A549 (cell line): ENCODE results near the gene SHF. TPM values are rescaled to one million over a fixed set of nuclear protein-coding genes. Genes with fewer than 3 reads are reported as not detected.

Experiments used
- ATAC-seq, 2 experiments: fragments of 200-7000 bp in 1 of 2; fragments of >200 bp in 1 of 2; cut with Nextera tagmentation in 1 of 2; cut with Tn5 transposase in 1 of 2; 3 replicates each; pipeline versions ENCODE4 v1.8.0 to v1.9.1; 2018 to 2020; ENCODE audit warnings: mild to moderate bottlenecking in 1 of 2, moderate library complexity in 1 of 2
- CTCF ChIA-PET: fragments of 300-600 bp; sonication (Branson Sonifier 250); formaldehyde crosslinking; extraction: SDS; loops from one replicate; lab custom pipeline; 2021; ENCODE audit warnings: antibody characterized with exemption, inconsistent platforms; lab: Yijun Ruan, JAX
- POLR2A ChIA-PET: fragments of 350-600 bp; formaldehyde crosslinking; extraction: SDS; loops from one replicate; lab custom pipeline; 2021; ENCODE audit warnings: antibody characterized with exemption, inconsistent platforms; lab: Yijun Ruan, JAX
- DNase-seq, 2 experiments: peaks; one replicate each; pipeline versions ENCODE4 v3.0.0 to v3.0.0-alpha.2; 2011 to 2016; ENCODE audit warnings: low read depth in 1 of 2, low spot score in 1 of 2
- FAIRE-seq: peaks from 2 replicates; lab custom pipeline; 2011; peaks lifted over from hg19 to GRCh38; lab: Jason Lieb, UNC
- H3K27ac ChIP-seq, 2 experiments: fragments of >200 bp; sonication (Bioruptor Twin); formaldehyde crosslinking; 3 replicates each; pipeline ENCODE4 v1.5.1; 2016 to 2017
- H3K4me1 ChIP-seq: fragments of >200 bp; sonication (Bioruptor Twin); formaldehyde crosslinking; 3 replicates; pipeline ENCODE4 v1.6.1; 2016
- H3K4me2 ChIP-seq: fragments of >200 bp; sonication (Bioruptor Twin); formaldehyde crosslinking; 3 replicates; pipeline ENCODE4 v1.6.1; 2016
- H3K4me3 ChIP-seq: fragments of >200 bp; sonication (Bioruptor Twin); formaldehyde crosslinking; 3 replicates; pipeline ENCODE4 v1.5.1; 2016
- H3K9me3 ChIP-seq: fragments of >200 bp; sonication (Bioruptor Twin); formaldehyde crosslinking; 3 replicates; pipeline ENCODE4 v1.6.1; 2016
- BHLHE40 ChIP-seq: IDR thresholded peaks from 2 replicates; pipeline ENCODE4 v1.6.1; 2012; ENCODE audit warnings: low read depth, low read length, inconsistent platforms
- CBX8 ChIP-seq: fragments of 200-600 bp; sonication (generic); IDR thresholded peaks from 2 replicates; pipeline ENCODE4 v1.6.1; 2016
- CEBPB ChIP-seq, 2 experiments: fragments of >200 bp in 1 of 2; sonication (Bioruptor Twin) in 1 of 2; formaldehyde crosslinking in 1 of 2; IDR thresholded peaks; 2 replicates each; pipeline ENCODE4 v1.6.1; 2012 to 2016
- CHD2 ChIP-seq: fragments of 150-350 bp; IDR thresholded peaks from 2 replicates; pipeline ENCODE4 v1.6.1; 2014; ENCODE audit warnings: low read length; ENCODE audit not compliant: partially characterized antibody
- EHF ChIP-seq: fragments of 250-450 bp; sonication (Bioruptor Pico); IDR thresholded peaks from 2 replicates; pipeline ENCODE4 v1.5.0; 2020; ENCODE audit warnings: mild to moderate bottlenecking
- EHMT2 ChIP-seq: fragments of 200-600 bp; sonication (generic); IDR thresholded peaks from 2 replicates; pipeline ENCODE4 v1.6.1; 2016; ENCODE audit warnings: antibody characterized with exemption, low read depth, mild to moderate bottlenecking, moderate library complexity
- EP300 ChIP-seq, 2 experiments: fragments of >200 bp; sonication (Bioruptor Twin); formaldehyde crosslinking; IDR thresholded peaks; 2 replicates in 1 of 2; 3 replicates in 1 of 2; pipeline ENCODE4 v1.6.1; 2016 to 2017
- FOSB ChIP-seq: fragments of 250-450 bp; sonication (Bioruptor Pico); IDR thresholded peaks from 2 replicates; pipeline ENCODE4 v1.5.0; 2020; ENCODE audit warnings: mild to moderate bottlenecking, moderate library complexity
- FOSL2 ChIP-seq, 2 experiments: fragments of 450-650 bp in 1 of 2; fragments of >200 bp in 1 of 2; sonication (Bioruptor Twin) in 1 of 2; formaldehyde crosslinking; IDR thresholded peaks; 2 replicates each; pipeline versions ENCODE4 v1.5.0 to v1.6.1; 2016 to 2020; ENCODE audit warnings: mild to moderate bottlenecking in 1 of 2, moderate library complexity in 1 of 2
- GATA3 ChIP-seq: IDR thresholded peaks from 2 replicates; pipeline ENCODE4 v1.6.1; 2012; ENCODE audit warnings: borderline replicate concordance
- HDAC2 ChIP-seq: fragments of 200-600 bp; sonication (generic); IDR thresholded peaks from 2 replicates; pipeline ENCODE4 v1.6.1; 2016
- HOXB13 ChIP-seq: fragments of 250-450 bp; sonication (Bioruptor Pico); IDR thresholded peaks from 2 replicates; pipeline ENCODE4 v1.5.0; 2020; ENCODE audit warnings: low read depth, mild to moderate bottlenecking, moderate library complexity
- HOXB5 ChIP-seq: fragments of 250-450 bp; sonication (Bioruptor Pico); IDR thresholded peaks from 2 replicates; pipeline ENCODE4 v1.5.0; 2020; ENCODE audit warnings: mild to moderate bottlenecking, moderate library complexity
- JUN ChIP-seq, 2 experiments: fragments of >200 bp; sonication (Bioruptor Twin); formaldehyde crosslinking; IDR thresholded peaks; 2 replicates in 1 of 2; 3 replicates in 1 of 2; pipeline ENCODE4 v1.6.1; 2016 to 2017
- JUNB ChIP-seq: fragments of >200 bp; sonication (Bioruptor Twin); formaldehyde crosslinking; IDR thresholded peaks from 2 replicates; pipeline ENCODE4 v1.6.1; 2016
- KDM1A ChIP-seq: fragments of 200-600 bp; sonication (generic); IDR thresholded peaks from 2 replicates; pipeline ENCODE4 v1.6.1; 2016; ENCODE audit warnings: low read depth, mild to moderate bottlenecking
- KDM5A ChIP-seq: fragments of 200-600 bp; sonication (generic); IDR thresholded peaks from 2 replicates; pipeline ENCODE4 v1.6.1; 2016; ENCODE audit warnings: antibody characterized with exemption, mild to moderate bottlenecking
- MAFK ChIP-seq: fragments of 450-650 bp; IDR thresholded peaks from 2 replicates; pipeline ENCODE4 v1.6.1; 2014; ENCODE audit not compliant: partially characterized antibody
- NR3C1 ChIP-seq: fragments of >200 bp; sonication (Bioruptor Twin); formaldehyde crosslinking; IDR thresholded peaks from 3 replicates; pipeline ENCODE4 v1.6.1; 2017
- POLR2A ChIP-seq: IDR thresholded peaks from 2 replicates; pipeline ENCODE4 v1.6.1; 2012; ENCODE audit warnings: mild to moderate bottlenecking, low read length
- RAD21 ChIP-seq, 2 experiments: fragments of >200 bp in 1 of 2; sonication (Bioruptor Twin) in 1 of 2; formaldehyde crosslinking in 1 of 2; IDR thresholded peaks in 1 of 2; conservative IDR thresholded peaks in 1 of 2; 2 replicates in 1 of 2; 3 replicates in 1 of 2; pipeline ENCODE4 v1.6.1; 2012 to 2018; ENCODE audit warnings: inconsistent platforms in 1 of 2
- RARB ChIP-seq: fragments of 250-450 bp; sonication (Bioruptor Pico); IDR thresholded peaks from 2 replicates; pipeline ENCODE4 v1.8.0; 2021; ENCODE audit warnings: mild to moderate bottlenecking, moderate library complexity
- RCOR1 ChIP-seq: fragments of 150-350 bp; IDR thresholded peaks from 2 replicates; pipeline ENCODE4 v1.6.1; 2014; ENCODE audit warnings: antibody characterized with exemption, low read length, low read depth
- RFX5 ChIP-seq: fragments of 450-650 bp; IDR thresholded peaks from 2 replicates; pipeline ENCODE4 v1.7.1; 2014; ENCODE audit warnings: antibody characterized with exemption, mild to moderate bottlenecking, moderate library complexity
- RNF2 ChIP-seq: fragments of 200-600 bp; sonication (generic); IDR thresholded peaks from 2 replicates; pipeline ENCODE4 v1.6.1; 2016; ENCODE audit warnings: low read depth, mild to moderate bottlenecking, antibody characterized with exemption, moderate library complexity, borderline replicate concordance
- SMC3 ChIP-seq: fragments of >200 bp; sonication (Bioruptor Twin); formaldehyde crosslinking; IDR thresholded peaks from 3 replicates; pipeline ENCODE4 v1.6.1; 2018; ENCODE audit warnings: inconsistent platforms
- SREBF2 ChIP-seq: fragments of 450-650 bp; IDR thresholded peaks from 2 replicates; pipeline ENCODE4 v1.6.1; 2014; ENCODE audit warnings: mild to moderate bottlenecking, moderate library complexity
- ZC3H11A ChIP-seq: fragments of 450-650 bp; IDR thresholded peaks from 2 replicates; pipeline ENCODE4 v1.6.1; 2014; ENCODE audit warnings: antibody characterized with exemption, mild to moderate bottlenecking
- ZFP36 ChIP-seq: fragments of 450-650 bp; IDR thresholded peaks from 2 replicates; pipeline ENCODE4 v1.6.1; 2014; ENCODE audit warnings: borderline replicate concordance; ENCODE audit not compliant: partially characterized antibody
- WGBS: methylation state at CpG from one replicate; pipeline ENCODE4 v1.1.6; 2017; ENCODE audit errors: missing lambda C conversion rate; 5-methylcytosine and 5-hydroxymethylcytosine counted together
- polyA plus RNA-seq, 4 experiments: library from polyadenylated mRNA; depleted of rRNA in 3 of 4; stranded (reverse); fragments of >200 nt; fragmentation: RNase III in 1 of 4; extraction: RNeasy Plus Mini Kit Qiagen cat#74134 plus additional on column Dnase treatment in 1 of 4; gene quantifications; 2 replicates in 3 of 4; 3 replicates in 1 of 4; pipeline ENCODE4 v1.2.3, GENCODE V29; 2011 to 2017
- TF ChIP-seq, protein P1 (sequence below): fragments of 250-450 bp; sonication (Bioruptor Pico); IDR thresholded peaks from 2 replicates; pipeline ENCODE4 v1.5.0; 2020; ENCODE audit warnings: low read depth, mild to moderate bottlenecking, moderate library complexity
- TF ChIP-seq, protein P2 (sequence below): fragments of >200 bp; sonication (Bioruptor Twin); formaldehyde crosslinking; IDR thresholded peaks from 3 replicates; pipeline ENCODE4 v1.6.1; 2016
- TF ChIP-seq, protein P3 (sequence below): IDR thresholded peaks from 2 replicates; pipeline ENCODE4 v1.6.1; 2012
- TF ChIP-seq, protein P4 (sequence below): IDR thresholded peaks from 2 replicates; pipeline ENCODE4 v1.6.1; 2012; ENCODE audit warnings: low read depth, borderline replicate concordance
- TF ChIP-seq, protein P5 (sequence below): fragments of >200 bp; sonication (Bioruptor Twin); formaldehyde crosslinking; IDR thresholded peaks from 2 replicates; pipeline ENCODE4 v1.6.1; 2016
- TF ChIP-seq, protein P6 (sequence below): fragments of 200-600 bp; sonication (generic); IDR thresholded peaks from 2 replicates; pipeline ENCODE4 v1.6.1; 2016; ENCODE audit warnings: antibody characterized with exemption, mild to moderate bottlenecking, moderate library complexity

Gene SHF
- polyA plus RNA-seq, 2 of the 4 experiments (the other 2 are of a cell fraction) = 0.36 to 0.85 TPM

DNA sequence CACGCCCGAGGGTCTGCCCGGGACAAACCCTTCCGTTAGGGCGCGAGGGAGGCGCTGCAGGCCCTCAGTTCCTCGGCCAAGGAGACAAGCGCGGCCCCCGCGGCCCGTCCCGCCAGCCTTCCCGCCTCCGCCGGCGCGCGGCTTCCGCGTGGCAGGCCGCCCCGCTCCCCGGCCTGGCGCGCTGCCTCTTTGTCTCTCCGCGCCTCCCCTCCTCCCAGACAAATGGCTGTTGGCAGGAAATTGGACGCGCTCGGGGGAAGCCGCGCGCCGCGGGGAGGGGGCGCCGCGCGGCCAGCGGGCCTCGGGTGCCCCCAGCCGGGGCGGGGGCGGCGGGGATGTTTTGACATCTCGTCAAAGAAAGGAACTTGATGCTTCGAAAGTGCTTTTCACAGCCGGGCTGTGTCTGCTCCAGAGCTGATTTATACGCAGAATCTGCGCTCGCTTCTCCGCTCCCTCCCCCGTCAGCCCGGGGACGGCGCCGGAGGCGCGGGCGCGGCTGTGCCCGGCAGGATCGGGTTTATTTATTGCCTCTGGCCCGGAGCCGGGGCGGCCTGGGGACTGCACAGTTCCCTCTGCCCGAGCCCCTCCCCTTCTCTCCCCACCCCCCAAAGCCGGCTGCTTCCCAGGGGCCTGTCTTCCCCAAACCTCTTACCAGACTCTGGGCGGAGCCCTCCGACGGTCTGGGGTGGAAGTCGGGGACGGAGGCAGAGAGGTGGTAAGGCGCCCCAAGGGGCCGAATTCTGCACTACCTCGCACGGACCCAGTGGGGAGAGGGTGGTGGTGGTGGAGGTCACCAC, 20.7 kb downstream of the SHF start:
- H3K27ac ChIP-seq = peak overlapping the region; percentile 92 to 100
- no peak for FAIRE-seq
- H3K4me1 ChIP-seq = peaks cover 11% of the 10 kb centered on the region
- ChIA-PET CTCF (interaction anchor here (0.8 to 3.3 kb wide), 7 partner anchors 9 to 38 kb away, joined by 3 to 19 read pairs (median 10); partner anchors contain the start of gene SHF), POLR2A (interaction anchor here (1.0 kb wide), 1 partner anchor 31 kb away, joined by 4 read pairs; no protein-coding TSS in a partner anchor)
- DNase-seq = peak; percentile 78 to 80
- WGBS = 0% methylated on average over 4 of the region's 79 CpGs
- H3K4me3 ChIP-seq = peak overlapping the region; percentile 67
- H3K9me3 ChIP-seq = no peaks in the 10 kb centered on the region
- peak overlapping the region; percentile 98 for H3K4me2 ChIP-seq
- ATAC-seq = peak; percentile 92 to 95
- TF ChIP-seq HOXB5 (CRISPR knock-in tag) (no peak), POLR2A (peak; percentile 26), KDM1A (no peak), SREBF2 (no peak), JUN (IDR thresholded peaks at IDR 0.05) (peak in 1 of 2 experiments; percentile 70; a peak in 3 of 5 replicates), ZFP36 (no peak), CEBPB (IDR thresholded peaks at IDR 0.05) (no peak), MAFK (no peak), SMC3 (no peak), CBX8 (no peak), HOXB13 (CRISPR knock-in tag) (no peak), KDM5A (no peak), NR3C1 (no peak), EHF (CRISPR knock-in tag) (no peak), EP300 (IDR thresholded peaks at IDR 0.05) (no peak), ZC3H11A (no peak), FOSB (no peak), JUNB (no peak), RAD21 (conservative IDR thresholded peaks at IDR 0.05 in 1 of 2, IDR thresholded peaks at IDR 0.05 in 1 of 2) (peak in 1 of 2 experiments; percentile 26; a peak in 1 of 5 replicates), CHD2 (no peak), FOSL2 (IDR thresholded peaks at IDR 0.05) (no peak), FOSL2 (CRISPR knock-in tag; IDR thresholded peaks at IDR 0.05) (no peak), GATA3 (no peak), HDAC2 (no peak), RCOR1 (no peak), EHMT2 (no peak), RNF2 (no peak), RARB (CRISPR knock-in tag) (no peak), RFX5 (no peak), BHLHE40 (no peak)
- TF ChIP-seq, protein P1, sequence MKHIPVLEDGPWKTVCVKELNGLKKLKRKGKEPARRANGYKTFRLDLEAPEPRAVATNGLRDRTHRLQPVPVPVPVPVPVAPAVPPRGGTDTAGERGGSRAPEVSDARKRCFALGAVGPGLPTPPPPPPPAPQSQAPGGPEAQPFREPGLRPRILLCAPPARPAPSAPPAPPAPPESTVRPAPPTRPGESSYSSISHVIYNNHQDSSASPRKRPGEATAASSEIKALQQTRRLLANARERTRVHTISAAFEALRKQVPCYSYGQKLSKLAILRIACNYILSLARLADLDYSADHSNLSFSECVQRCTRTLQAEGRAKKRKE (CRISPR knock-in tag) = no peak
- TF ChIP-seq, protein P2, sequence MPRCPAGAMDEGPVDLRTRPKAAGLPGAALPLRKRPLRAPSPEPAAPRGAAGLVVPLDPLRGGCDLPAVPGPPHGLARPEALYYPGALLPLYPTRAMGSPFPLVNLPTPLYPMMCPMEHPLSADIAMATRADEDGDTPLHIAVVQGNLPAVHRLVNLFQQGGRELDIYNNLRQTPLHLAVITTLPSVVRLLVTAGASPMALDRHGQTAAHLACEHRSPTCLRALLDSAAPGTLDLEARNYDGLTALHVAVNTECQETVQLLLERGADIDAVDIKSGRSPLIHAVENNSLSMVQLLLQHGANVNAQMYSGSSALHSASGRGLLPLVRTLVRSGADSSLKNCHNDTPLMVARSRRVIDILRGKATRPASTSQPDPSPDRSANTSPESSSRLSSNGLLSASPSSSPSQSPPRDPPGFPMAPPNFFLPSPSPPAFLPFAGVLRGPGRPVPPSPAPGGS = no peak
- TF ChIP-seq, protein P3, sequence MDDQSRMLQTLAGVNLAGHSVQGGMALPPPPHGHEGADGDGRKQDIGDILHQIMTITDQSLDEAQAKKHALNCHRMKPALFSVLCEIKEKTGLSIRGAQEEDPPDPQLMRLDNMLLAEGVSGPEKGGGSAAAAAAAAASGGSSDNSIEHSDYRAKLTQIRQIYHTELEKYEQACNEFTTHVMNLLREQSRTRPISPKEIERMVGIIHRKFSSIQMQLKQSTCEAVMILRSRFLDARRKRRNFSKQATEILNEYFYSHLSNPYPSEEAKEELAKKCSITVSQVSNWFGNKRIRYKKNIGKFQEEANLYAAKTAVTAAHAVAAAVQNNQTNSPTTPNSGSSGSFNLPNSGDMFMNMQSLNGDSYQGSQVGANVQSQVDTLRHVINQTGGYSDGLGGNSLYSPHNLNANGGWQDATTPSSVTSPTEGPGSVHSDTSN = no peak
- TF ChIP-seq, protein P4, sequence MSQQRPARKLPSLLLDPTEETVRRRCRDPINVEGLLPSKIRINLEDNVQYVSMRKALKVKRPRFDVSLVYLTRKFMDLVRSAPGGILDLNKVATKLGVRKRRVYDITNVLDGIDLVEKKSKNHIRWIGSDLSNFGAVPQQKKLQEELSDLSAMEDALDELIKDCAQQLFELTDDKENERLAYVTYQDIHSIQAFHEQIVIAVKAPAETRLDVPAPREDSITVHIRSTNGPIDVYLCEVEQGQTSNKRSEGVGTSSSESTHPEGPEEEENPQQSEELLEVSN = 0 out of 2 replicates have a peak, but pooled peaks have one; percentile 47
- TF ChIP-seq, protein P5, sequence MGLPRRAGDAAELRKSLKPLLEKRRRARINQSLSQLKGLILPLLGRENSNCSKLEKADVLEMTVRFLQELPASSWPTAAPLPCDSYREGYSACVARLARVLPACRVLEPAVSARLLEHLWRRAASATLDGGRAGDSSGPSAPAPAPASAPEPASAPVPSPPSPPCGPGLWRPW = no peak
- TF ChIP-seq, protein P6, sequence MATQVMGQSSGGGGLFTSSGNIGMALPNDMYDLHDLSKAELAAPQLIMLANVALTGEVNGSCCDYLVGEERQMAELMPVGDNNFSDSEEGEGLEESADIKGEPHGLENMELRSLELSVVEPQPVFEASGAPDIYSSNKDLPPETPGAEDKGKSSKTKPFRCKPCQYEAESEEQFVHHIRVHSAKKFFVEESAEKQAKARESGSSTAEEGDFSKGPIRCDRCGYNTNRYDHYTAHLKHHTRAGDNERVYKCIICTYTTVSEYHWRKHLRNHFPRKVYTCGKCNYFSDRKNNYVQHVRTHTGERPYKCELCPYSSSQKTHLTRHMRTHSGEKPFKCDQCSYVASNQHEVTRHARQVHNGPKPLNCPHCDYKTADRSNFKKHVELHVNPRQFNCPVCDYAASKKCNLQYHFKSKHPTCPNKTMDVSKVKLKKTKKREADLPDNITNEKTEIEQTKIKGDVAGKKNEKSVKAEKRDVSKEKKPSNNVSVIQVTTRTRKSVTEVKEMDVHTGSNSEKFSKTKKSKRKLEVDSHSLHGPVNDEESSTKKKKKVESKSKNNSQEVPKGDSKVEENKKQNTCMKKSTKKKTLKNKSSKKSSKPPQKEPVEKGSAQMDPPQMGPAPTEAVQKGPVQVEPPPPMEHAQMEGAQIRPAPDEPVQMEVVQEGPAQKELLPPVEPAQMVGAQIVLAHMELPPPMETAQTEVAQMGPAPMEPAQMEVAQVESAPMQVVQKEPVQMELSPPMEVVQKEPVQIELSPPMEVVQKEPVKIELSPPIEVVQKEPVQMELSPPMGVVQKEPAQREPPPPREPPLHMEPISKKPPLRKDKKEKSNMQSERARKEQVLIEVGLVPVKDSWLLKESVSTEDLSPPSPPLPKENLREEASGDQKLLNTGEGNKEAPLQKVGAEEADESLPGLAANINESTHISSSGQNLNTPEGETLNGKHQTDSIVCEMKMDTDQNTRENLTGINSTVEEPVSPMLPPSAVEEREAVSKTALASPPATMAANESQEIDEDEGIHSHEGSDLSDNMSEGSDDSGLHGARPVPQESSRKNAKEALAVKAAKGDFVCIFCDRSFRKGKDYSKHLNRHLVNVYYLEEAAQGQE = no peak
